ENCODE results near the gene C11orf65. TPM values are rescaled to one million over a fixed set of nuclear protein-coding genes. Genes with fewer than 3 reads are reported as not detected.
"Not testable (repeated sequence)": the region's sequence is repeated elsewhere in the genome, so short reads cannot be mapped to it uniquely, and the experiment has no call there.

The C11orf65 gene
- total RNA-seq, 2 experiments from 2014 or later: 1.4 to 1.9 TPM

DNA sequence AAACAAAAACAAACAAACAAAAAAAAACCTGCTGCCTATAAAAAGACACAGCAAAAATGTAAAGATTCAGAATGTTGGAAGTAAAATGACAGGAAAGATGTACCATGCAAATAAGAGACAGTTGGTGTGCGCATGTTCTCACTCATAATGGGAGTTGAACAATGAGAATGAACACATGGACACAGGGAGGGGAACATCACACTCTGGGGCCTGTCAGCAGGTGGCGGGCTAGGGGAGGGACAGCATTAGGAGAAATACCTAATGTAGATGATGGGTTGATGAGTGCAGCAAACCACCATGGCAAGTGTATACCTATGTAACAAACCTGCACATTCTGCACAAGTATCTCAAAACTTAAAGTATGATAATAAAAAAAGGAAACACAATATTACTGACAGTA, 49.8 kb downstream of the C11orf65 start:
- not testable (repeated sequence) for H3K36me3 Mint-ChIP-seq, H3K4me1 Mint-ChIP-seq, DNase-seq, H3K4me3 Mint-ChIP-seq, H3K27me3 Mint-ChIP-seq, H3K27ac Mint-ChIP-seq
- H3K9me3 Mint-ChIP-seq: peaks cover 12% of the 10 kb centered on the region

DNA sequence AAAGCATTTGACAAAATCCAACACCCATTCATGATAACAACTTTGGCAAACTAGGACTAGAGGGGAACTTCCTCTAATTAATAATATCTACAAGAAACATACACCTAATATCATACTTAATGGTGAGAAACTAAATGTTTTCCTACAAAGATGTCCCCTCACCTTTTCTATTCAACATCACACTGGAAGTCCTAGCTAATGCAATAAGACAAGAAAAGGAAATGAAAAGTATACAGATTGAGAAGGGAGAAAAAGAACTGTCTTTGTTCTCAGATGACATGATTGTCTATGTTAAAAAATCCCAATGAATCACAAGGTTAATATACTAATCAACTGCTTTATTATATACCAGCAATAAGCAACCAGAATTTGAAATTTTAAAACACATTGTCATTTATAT, 52.4 kb downstream of the C11orf65 start:
- Mint-ChIP-seq H3K4me3 (no peak overlapping the region), H3K9me3 (peaks cover 10% of the 10 kb centered on the region), H3K27me3 (no peaks in the 10 kb centered on the region), H3K36me3 (no peaks in the 10 kb centered on the region), H3K4me1 (no peaks in the 10 kb centered on the region), H3K27ac (no peak overlapping the region)
- DNase-seq: no peak

DNA sequence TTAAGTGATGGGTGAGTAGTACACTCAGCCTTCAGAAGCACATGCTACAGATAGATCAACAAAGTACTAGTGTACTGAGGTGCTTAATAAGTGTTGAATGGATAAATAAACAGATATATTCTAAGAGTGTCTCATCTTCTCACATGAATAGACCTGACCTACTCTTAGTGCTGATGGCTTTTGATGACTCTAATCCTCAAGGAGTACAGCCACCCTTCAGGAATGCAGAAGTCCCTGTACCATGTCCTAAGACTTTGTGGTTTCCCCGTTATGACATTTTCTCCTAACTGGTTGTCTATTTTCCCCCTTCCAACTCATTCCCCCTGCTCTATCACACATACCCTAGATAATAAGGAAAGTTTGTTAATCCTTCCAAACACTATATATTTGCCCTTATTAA, 61.6 kb downstream of the C11orf65 start:
- H3K9me3 Mint-ChIP-seq: no peaks in the 10 kb centered on the region
- no peaks in the 10 kb centered on the region for H3K27me3 Mint-ChIP-seq
- H3K4me1 Mint-ChIP-seq: no peaks in the 10 kb centered on the region
- no peak overlapping the region for H3K4me3 Mint-ChIP-seq
- no peak for DNase-seq
- no peak overlapping the region for H3K27ac Mint-ChIP-seq
- peaks cover 2% of the 10 kb centered on the region for H3K36me3 Mint-ChIP-seq

DNA sequence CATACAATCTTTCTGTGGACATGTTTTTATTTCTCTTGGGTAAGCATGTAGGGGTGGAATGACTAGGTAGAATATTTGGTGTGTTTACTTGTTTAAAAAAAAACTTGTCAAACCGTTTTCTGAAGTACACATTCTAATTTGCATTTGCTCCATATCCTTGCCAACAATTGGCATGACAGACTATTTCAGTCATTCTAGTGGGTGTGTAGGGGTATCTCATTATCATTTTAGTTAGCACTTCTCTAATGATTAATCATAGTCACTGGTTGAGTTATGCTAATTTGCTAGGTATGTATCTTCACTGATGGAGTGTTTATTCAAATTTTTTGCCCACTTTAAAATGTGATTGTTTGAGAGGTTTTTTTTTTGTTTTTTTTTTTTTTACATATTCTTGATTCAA, 64.3 kb downstream of the C11orf65 start:
- Mint-ChIP-seq H3K4me3 (no peak overlapping the region), H3K36me3 (no peaks in the 10 kb centered on the region), H3K27me3 (no peaks in the 10 kb centered on the region), H3K4me1 (no peaks in the 10 kb centered on the region), H3K27ac (no peak overlapping the region), H3K9me3 (no peaks in the 10 kb centered on the region)
- DNase-seq: no peak

DNA sequence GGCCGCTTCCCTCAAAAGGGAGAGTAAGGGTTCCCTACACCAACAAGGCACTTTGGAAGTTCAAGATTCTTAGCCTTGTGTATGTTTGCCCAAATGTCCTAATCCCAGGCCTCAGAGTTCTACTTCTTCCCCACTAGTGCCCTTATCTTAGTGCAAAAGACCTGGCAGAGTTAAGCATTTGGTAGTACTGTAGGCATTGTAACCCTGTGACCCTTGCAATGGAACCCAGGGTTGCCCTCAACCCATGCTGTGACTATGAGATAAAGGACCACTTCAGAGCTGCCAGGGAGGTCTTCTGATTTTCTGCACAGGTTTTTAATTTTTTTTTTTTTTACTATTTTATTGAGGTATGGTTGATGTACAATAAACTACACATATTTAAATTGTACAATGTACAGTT, 65.1 kb downstream of the C11orf65 start:
- DNase-seq: no peak
- Mint-ChIP-seq H3K27ac (no peak overlapping the region), H3K27me3 (no peaks in the 10 kb centered on the region), H3K4me3 (no peak overlapping the region), H3K4me1 (no peaks in the 10 kb centered on the region), H3K9me3 (no peaks in the 10 kb centered on the region), H3K36me3 (no peaks in the 10 kb centered on the region)

DNA sequence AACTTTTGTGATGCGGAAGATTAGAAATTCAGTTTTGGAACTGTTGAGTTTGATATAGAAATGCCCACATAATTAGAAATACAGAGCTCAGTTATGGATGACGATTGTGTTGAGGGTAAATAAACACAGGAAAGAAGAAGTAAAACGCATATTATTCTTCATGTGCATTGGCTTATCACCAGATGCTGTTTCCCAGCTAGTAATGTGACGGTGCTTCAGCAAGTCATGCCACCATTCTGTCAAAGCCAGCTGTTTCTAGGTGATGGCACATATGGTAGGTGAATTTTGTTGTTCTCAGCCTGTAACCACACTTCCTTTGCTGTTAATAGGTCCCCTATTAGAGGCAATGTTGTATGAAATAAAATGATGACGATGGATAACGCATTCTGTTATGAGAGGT, 68.9 kb downstream of the C11orf65 start:
- Mint-ChIP-seq H3K4me3 (no peak overlapping the region), H3K36me3 (no peaks in the 10 kb centered on the region), H3K27ac (no peak overlapping the region), H3K27me3 (no peaks in the 10 kb centered on the region), H3K4me1 (no peaks in the 10 kb centered on the region), H3K9me3 (no peaks in the 10 kb centered on the region)
- no peak for DNase-seq

DNA sequence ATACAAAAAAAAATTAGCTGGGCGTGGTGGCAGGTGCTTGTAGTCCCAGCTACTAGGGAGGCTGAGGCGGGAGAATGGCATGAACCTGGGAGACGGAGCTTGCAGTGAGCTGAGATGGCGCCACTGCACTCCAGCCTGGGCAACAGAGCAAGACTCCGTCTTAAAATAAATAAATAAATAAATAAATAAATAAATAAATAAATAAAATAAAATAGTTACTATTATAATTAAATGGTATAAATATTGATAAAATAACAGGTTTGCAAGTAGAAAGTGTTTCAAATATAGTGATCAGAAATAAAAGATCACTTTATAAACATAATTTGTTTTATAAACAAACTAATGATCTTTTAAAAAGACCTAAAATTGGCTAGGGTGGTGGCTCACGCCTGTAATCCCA, 70.7 kb downstream of the C11orf65 start:
- not testable (repeated sequence) for DNase-seq, H3K36me3 Mint-ChIP-seq, H3K9me3 Mint-ChIP-seq, H3K27ac Mint-ChIP-seq, H3K27me3 Mint-ChIP-seq, H3K4me1 Mint-ChIP-seq, H3K4me3 Mint-ChIP-seq

DNA sequence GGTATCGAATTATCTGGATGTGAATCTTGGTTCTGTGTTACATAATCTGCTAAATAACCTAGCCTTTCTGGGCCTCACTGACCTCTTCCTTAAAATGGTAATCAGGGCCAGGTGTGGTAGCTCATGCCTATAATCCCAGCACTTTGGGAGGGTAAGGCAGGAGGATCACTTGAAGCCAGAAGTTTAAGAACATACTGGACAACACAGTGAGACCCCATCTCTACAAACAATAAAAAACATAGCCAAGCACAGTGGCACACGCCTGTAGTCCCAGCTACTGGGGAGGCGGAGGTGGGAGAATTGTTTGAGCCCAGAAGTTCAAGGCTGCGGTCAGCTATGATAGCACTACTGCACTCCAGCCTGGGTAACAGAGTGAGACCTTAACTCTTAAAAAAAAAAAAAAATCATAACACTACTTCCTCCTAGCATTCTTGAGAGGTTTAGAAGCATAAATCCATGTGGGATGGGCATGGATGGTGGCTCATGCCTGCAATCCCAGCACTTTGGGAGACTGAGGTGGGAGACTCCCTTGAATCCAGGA, 72.5 kb downstream of the C11orf65 start:
- Mint-ChIP-seq H3K27me3 (no peaks in the 10 kb centered on the region), H3K4me3 (no peak overlapping the region), H3K9me3 (no peaks in the 10 kb centered on the region), H3K36me3 (peaks cover 2% of the 10 kb centered on the region), H3K4me1 (no peaks in the 10 kb centered on the region), H3K27ac (no peak overlapping the region)
- DNase-seq: no peak

DNA sequence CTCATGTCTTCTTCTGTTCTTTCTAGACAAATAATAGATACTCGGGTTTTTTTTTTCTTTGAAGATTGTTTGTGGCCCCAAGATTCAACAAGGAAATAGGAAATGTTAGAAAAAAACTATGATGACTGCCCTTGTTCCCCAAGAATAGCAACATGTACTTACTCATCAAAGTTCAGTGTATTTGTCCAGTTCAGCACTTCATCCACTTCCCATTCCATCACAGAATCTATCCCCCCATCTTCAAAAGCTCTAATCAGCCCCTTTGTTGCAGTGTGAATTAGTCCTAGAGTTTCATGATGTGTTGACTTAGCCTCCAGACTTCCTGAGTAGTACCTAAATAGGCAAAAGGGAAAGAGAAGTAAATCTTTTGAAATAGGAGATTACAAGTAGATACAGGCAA, 74.3 kb downstream of the C11orf65 start:
- peaks cover 2% of the 10 kb centered on the region for H3K36me3 Mint-ChIP-seq
- no peak for DNase-seq
- no peaks in the 10 kb centered on the region for H3K9me3 Mint-ChIP-seq
- H3K4me1 Mint-ChIP-seq: no peaks in the 10 kb centered on the region
- H3K4me3 Mint-ChIP-seq: no peak overlapping the region
- no peaks in the 10 kb centered on the region for H3K27me3 Mint-ChIP-seq
- H3K27ac Mint-ChIP-seq: no peak overlapping the region

DNA sequence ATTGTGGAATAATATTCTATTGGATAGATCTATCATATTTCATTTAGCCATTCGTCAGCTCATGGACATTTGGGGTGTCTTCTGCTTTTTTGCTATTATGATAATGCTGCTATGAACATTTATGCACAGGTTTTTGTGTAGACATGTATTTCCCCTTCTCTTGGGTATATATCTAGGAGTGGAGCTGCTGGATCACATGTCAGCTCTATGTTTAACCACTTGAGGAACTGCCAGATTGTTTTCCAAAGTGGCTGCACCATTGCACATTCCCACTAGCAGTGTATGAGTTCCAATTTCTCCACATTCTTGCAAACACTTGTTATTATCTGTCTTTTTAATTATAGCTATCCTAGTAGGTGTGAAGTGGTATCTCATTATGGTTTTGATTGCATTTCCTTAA, 75.0 kb downstream of the C11orf65 start:
- Mint-ChIP-seq H3K36me3 (peaks cover 2% of the 10 kb centered on the region), H3K27ac (no peak overlapping the region), H3K4me3 (no peak overlapping the region), H3K4me1 (no peaks in the 10 kb centered on the region), H3K27me3 (no peaks in the 10 kb centered on the region), H3K9me3 (no peaks in the 10 kb centered on the region)
- no peak for DNase-seq

DNA sequence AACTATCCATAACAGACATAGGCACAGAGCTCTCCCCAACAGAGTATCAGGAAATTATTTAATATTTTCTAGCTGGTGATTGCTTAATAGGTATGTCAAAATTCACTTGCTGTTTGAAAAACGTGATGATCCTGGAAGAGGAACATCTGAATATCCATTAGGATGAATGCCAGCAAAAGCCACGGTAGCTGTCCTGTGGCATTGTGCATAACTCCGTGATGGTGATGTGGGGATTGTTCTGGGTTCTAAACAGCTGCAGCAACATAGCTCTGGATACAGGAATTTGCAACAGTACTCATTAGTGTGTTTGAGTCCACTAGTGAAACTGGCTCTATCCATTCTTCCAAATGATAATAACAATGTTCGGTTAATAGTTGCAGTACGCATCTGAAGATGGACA, 78.8 kb downstream of the C11orf65 start:
- Mint-ChIP-seq H3K27ac (no peak overlapping the region), H3K9me3 (no peaks in the 10 kb centered on the region), H3K27me3 (no peaks in the 10 kb centered on the region), H3K36me3 (peaks cover 2% of the 10 kb centered on the region), H3K4me1 (no peaks in the 10 kb centered on the region), H3K4me3 (no peak overlapping the region)
- DNase-seq: no peak

DNA sequence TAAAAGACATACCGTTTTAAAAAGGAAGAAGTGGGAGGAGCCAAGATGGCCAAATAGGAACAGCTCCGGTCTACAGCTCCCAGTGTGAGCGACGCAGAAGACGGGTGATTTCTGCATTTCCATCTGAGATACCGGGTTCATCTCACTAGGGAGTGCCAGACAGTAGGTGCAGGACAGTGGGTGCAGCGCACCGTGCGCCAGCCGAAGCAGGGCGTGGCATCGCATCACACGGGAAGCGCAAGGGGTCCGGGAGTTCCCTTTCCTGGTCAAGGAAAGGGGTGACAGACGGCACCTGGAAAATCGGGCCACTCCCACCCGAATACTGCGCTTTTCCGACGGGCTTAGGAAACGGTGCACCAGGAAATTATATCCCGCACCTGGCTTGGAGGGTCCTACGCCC, 93.8 kb downstream of the C11orf65 start:
- Mint-ChIP-seq H3K36me3 (peaks cover 29% of the 10 kb centered on the region), H3K9me3 (peaks cover 13% of the 10 kb centered on the region)
- not testable (repeated sequence) for H3K27me3 Mint-ChIP-seq, H3K27ac Mint-ChIP-seq, DNase-seq, H3K4me1 Mint-ChIP-seq, H3K4me3 Mint-ChIP-seq

DNA sequence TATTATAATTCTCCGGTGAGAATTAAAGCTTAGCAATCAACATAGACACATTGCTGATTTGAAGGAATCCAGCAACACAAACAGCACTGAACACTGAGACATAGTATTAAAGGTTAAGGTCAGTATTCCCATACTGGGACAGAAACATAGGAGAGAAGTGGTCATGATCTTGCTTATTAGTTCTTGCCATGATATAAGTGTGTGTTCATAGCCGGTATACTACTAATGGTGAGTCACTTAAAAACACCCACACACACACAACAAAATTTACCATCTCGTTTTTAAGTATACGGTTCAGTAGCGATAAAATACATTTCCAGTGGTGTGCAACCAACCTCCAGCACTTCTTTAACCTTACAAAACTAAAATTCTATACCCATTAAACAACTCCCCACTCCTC, 96.3 kb downstream of the C11orf65 start:
- DNase-seq: no peak
- Mint-ChIP-seq H3K4me1 (peaks cover 10% of the 10 kb centered on the region), H3K27ac (no peak overlapping the region), H3K9me3 (peaks cover 13% of the 10 kb centered on the region), H3K36me3 (peaks cover 44% of the 10 kb centered on the region), H3K27me3 (no peaks in the 10 kb centered on the region), H3K4me3 (no peak overlapping the region)

DNA sequence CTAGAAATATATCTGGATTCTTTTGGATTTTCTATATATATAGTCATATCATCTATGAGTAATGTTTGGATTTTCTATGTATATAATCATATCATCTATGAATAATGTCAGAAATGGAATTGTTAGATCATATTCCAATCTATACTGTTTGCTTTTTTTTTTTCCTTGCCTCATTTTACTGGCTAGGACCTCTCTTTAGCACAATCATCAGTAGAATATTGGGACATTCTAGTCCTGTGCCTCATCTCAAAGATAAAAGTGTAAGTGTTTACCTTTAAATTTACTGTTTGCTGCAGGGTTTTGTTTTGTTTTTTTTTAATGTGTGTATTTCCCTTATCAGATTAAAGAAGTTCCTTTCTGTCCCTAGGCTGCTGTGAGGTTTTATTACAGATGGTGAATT, 97.0 kb downstream of the C11orf65 start:
- no peak for DNase-seq
- Mint-ChIP-seq H3K27ac (no peak overlapping the region), H3K27me3 (no peaks in the 10 kb centered on the region), H3K36me3 (peaks cover 47% of the 10 kb centered on the region), H3K9me3 (peaks cover 13% of the 10 kb centered on the region), H3K4me3 (no peak overlapping the region), H3K4me1 (peaks cover 10% of the 10 kb centered on the region)

DNA sequence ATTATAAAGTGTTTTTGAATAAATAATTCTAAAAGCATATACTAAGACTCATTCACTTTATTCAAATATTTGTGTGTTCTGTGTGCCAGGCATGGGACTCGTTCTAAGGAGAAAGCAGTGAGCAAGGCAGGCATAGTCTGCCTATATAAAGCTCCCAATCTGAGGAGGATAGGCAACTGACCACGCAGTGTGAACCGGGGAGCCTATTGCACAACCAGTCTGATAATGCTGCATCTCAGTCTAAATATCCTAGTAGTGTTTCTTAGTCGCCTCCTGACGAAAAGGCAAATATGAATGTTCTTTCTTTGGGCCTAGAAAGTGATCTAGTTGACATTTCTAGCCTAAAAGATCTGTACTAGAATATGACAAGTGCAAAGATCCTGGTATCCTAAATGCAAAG, 98.3 kb downstream of the C11orf65 start:
- H3K27me3 Mint-ChIP-seq: no peaks in the 10 kb centered on the region
- H3K9me3 Mint-ChIP-seq: peaks cover 11% of the 10 kb centered on the region
- H3K36me3 Mint-ChIP-seq: peaks cover 50% of the 10 kb centered on the region
- H3K27ac Mint-ChIP-seq: no peak overlapping the region
- H3K4me3 Mint-ChIP-seq: no peak overlapping the region
- no peak for DNase-seq
- peaks cover 10% of the 10 kb centered on the region for H3K4me1 Mint-ChIP-seq

DNA sequence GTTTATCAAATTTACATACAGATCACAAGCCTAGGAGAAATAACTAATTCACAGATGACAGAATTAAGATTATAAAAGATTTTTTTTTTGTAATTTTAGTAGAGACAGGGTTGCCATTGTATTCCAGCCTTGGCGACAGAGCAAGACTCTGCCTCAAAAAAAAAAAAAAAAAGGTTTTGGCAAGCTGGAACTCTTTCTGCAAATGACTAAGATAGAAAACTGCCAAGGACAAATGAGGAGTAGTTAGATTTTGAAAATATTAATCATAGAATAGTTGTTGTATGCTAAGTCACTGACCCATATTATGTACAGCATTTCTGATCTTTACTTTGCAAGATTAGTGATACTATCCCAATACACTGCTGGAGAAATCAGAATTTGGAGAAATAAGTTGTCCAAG, 99.2 kb downstream of the C11orf65 start:
- Mint-ChIP-seq H3K9me3 (peaks cover 7% of the 10 kb centered on the region), H3K36me3 (peaks cover 48% of the 10 kb centered on the region)

DNA sequence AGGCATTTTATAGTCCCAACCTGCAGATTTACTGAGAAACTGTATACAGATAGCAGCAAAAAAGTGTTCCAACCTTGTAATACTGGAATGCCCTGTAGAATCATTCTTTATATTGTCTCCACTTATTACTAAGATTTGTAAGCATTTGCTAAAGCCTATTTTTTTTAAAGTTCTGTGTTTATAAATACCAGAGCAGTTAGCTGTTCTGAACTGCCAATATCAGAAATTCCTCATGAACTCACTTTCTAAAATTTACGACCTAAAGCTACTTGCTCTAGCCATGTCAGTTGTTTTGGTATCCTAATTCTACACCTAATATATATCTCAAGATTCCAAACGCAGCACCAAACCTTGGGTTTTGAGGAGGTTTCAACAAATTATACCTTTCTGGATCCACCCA, 103.2 kb downstream of the C11orf65 start:
- H3K9me3 Mint-ChIP-seq: peaks cover 4% of the 10 kb centered on the region
- H3K4me3 Mint-ChIP-seq: no peak overlapping the region
- DNase-seq: no peak
- peaks cover 4% of the 10 kb centered on the region for H3K4me1 Mint-ChIP-seq
- H3K27ac Mint-ChIP-seq: peak overlapping the region; percentile 30
- no peaks in the 10 kb centered on the region for H3K27me3 Mint-ChIP-seq
- H3K36me3 Mint-ChIP-seq: peaks cover 31% of the 10 kb centered on the region

More for the DNA sequence above, 99.2 kb downstream of the C11orf65 start:
- H3K27me3 Mint-ChIP-seq: no peaks in the 10 kb centered on the region
- no peak overlapping the region for H3K4me3 Mint-ChIP-seq
- H3K27ac Mint-ChIP-seq: no peak overlapping the region
- DNase-seq: no peak
- H3K4me1 Mint-ChIP-seq: peaks cover 10% of the 10 kb centered on the region
